Measurements from ENCODE around the gene WDR81.
A peak's percentile ranks its signal among the peaks of the same experiment; 100 is the strongest.
"Not testable (repeated sequence)": the region's sequence is repeated elsewhere in the genome, so short reads cannot be mapped to it uniquely, and the experiment has no call there.

WDR81 gene

DNA sequence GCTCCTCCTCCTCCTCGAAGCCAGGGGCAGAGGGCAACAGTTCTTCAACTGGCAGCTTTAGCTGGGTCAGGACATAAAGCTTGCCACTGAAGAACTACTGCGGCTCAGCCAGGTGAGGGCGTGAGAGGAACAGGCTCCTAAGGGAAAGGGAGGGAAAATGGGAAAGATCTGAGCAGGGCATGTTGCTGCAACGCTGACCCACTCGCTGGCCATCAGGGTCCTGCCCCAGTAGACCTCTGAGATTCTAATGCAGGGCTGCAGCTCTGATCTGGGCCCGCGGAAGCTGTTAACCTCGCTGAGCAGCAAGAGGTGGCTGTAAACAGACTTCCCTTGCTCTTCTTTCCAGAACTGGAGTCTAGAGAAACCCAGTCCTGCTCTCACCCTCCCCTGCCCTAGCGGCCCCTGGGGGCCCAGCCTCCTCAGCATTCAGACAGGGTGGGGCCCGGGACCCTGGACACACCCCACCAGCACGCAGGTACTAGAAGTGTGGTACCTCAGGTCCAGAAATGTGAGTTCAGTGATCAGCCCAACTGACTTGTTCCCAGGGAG is 10.6 kb upstream of the WDR81 start:
- no peak for DNase-seq

- DNase-seq = no peak
Observed at GRCh38 chr17:1714427-1714979, 10.0 kb upstream of the WDR81 start.

- peak; percentile 45 for DNase-seq
Observed at GRCh38 chr17:1714980-1715802, 9.3 kb upstream of the WDR81 start.

- no peak for DNase-seq
Observed at GRCh38 chr17:1715803-1716075, 8.8 kb upstream of the WDR81 start.

DNA sequence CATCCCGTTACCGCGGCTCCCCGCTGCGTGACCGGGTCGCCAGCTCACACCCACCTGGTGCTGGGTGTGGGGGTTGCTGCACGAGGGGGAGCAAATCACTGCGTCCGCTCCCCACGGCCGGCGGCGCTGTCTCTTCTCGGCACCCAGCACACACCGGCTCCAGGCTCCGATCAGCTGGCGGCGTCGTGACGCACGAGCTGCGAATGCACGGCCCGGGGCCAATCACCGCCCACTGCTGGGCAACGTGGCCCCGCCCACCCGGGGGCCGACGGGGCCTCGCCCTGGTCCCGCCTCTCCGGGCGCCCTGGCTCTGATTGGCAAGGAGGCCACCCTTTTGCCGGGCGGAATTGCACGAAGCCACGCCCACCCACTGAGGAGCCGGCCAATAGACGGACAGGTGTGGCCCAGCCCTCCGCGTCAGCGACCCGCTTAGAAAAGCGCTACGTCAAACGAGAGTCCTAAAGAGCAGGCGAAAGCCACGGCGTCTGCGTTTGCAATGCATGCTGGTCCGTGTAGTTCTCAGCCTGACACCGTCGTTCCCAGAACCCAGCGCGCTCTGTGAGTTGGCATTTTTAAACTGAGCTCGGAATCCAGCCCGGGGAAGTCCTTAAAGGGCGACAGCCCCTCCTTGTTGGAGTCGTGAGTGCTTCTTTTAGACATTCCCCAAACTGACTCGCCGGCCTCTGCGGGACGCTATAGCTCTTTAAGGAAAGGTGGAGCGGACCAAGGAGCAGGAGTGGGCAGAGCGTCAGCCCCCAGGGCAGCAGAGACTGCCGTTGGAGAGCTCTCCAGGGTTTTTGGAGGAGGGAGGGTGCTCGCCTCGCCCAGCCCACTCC is 8.2 kb upstream of the WDR81 start:
- DNase-seq = peak; percentile 99

- DNase-seq = peak; percentile 95
Observed at GRCh38 chr17:1716912-1717695, 7.4 kb upstream of the WDR81 start.

DNA sequence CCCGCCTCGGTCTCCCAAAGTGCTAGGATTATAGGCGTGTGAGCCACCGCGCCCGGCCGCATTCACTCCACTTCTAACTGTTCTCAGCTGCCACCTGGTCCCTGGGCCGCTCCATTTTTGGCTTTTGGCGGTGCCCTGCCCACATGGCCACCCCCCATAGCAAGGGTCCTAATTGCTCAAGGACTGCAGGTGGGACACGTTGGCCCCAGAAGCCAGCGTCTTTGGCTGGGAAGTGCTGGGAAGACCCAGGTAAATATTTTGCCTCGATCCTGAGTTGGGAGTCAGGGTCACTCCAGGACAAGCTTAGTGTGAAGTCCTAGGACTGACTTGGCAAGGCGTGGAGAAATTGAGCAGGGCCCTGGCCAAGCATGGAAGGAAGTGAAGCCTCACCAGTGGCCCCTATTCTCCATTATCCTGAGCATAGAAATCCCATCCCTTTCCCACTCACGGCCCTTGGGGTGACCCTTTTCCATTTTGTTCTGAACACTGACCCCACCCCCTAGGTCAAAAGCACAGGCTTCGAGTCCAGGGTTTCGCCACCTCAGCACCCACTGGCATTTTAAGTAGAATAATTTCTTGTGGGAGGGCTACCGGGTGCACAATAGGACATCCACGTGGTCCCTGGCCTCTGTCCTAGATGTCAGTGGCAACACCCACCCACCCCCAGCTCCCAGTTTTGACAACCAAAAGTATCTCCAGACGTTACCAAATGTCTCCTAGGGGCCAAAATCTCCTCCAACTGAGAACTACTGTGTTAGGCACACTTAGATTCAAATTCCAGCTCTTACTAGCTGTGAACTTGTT is 5.9 kb upstream of the WDR81 start:
- no peak for DNase-seq

DNA sequence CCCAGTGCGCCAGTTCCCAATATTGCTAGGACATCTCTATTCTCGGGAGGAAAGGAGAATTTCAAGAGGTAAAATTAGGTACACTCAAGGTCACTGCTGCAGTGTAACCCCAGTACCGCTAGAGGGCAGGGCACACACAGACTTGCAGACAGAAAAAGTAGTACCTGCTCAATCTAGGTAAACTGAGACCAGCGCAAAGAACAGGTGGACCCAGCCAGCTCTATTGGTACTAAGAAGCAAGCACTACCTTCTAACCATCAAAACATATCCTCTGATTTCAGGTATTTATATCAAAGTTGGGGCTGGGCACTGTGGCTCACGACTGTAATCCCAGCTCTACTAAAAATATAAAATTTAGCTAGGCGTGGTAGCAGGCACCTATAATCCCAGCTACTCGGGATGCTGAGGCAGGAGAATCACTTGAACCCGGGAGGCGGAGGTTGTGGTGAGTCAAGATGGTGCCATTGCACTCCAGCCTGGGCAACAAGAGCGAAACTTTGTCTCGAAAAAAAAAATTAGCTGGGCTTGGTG is 3.6 kb upstream of the WDR81 start:
- peak; percentile 57 for DNase-seq

DNA sequence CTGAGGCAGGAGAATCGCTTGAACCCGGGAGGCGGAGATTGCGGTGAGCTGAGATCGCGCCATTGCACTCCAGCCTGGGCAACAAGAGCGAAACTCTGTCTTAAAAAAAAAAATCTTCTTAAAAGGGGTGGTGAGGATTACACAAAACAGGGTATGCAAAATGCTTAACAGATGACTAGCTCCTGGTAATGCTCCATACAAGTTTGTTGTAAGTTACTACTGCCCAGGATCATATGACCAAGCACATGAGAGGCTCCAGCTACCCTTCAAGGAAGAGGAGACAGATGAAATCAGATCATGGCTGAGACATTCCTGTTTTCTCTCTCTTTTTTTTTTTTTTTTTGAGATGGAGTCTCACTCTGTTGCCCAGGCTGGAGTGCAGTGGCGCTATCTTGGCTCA is 2.5 kb upstream of the WDR81 start:
- not testable (repeated sequence) for DNase-seq

GRCh38 chr17:1724869-1725641 is 551 bp downstream of the WDR81 start:
- DNase-seq = peak; percentile 21

DNA sequence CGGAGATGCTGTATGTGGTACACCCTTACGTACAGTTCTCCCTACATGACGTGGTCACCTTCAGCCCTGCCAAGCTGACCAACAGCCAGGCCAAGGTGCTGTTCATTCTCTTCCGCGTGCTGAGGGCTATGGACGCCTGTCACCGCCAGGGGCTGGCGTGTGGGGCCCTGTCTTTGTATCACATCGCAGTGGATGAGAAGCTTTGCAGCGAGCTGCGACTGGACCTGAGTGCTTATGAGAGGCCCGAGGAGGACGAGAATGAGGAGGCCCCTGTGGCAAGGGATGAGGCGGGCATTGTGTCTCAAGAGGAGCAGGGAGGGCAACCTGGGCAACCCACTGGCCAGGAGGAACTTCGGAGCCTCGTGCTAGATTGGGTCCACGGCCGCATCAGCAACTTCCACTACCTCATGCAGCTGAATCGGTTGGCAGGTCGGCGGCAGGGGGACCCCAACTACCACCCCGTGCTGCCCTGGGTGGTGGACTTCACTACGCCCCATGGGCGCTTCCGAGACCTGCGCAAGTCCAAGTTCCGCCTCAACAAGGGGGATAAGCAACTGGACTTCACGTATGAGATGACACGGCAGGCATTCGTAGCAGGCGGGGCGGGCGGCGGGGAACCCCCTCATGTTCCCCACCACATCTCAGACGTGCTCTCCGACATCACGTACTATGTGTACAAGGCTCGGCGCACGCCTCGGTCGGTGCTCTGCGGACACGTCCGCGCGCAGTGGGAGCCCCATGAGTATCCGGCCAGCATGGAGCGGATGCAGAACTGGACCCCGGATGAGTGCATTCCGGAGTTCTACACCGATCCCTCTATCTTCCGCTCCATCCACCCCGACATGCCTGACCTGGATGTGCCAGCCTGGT is 1.4 kb downstream of the WDR81 start:
- DNase-seq = no peak

DNA sequence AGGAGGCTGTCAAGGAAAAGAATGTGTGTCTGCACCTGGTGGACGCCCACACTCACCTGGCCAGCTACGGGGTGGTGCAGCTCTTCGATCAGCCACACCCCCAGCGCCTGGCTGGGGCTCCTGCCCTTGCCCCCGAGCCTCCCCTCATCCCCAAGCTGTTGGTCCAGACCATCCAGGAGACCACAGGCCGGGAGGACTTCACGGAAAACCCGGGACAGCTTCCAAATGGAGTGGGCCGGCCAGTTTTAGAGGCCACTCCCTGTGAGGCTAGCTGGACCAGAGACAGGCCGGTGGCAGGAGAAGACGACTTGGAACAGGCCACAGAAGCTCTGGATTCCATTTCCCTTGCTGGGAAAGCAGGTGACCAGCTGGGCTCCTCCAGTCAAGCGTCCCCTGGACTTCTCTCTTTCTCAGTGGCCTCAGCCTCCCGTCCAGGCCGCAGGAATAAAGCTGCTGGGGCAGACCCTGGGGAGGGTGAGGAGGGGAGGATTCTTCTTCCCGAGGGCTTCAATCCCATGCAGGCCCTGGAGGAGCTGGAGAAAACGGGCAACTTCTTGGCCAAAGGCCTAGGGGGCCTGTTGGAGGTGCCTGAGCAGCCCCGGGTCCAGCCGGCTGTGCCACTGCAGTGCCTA is 2.2 kb downstream of the WDR81 start:
- DNase-seq = no peak

DNA sequence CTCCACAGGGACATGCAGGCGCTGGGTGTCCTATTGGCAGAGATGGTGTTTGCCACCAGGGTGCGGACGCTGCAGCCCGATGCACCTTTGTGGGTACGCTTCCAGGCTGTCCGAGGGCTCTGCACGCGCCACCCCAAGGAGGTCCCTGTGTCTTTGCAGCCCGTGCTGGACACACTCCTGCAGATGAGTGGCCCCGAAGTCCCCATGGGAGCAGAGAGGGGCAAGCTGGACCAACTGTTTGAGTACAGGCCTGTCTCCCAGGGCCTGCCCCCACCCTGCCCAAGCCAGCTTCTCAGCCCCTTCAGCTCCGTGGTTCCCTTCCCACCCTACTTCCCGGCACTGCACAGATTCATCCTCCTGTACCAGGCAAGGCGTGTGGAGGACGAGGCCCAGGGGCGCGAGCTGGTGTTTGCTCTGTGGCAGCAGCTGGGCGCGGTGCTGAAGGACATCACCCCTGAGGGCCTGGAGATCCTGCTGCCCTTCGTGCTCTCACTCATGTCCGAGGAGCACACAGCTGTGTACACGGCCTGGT is 2.8 kb downstream of the WDR81 start:
- no peak for DNase-seq

DNA sequence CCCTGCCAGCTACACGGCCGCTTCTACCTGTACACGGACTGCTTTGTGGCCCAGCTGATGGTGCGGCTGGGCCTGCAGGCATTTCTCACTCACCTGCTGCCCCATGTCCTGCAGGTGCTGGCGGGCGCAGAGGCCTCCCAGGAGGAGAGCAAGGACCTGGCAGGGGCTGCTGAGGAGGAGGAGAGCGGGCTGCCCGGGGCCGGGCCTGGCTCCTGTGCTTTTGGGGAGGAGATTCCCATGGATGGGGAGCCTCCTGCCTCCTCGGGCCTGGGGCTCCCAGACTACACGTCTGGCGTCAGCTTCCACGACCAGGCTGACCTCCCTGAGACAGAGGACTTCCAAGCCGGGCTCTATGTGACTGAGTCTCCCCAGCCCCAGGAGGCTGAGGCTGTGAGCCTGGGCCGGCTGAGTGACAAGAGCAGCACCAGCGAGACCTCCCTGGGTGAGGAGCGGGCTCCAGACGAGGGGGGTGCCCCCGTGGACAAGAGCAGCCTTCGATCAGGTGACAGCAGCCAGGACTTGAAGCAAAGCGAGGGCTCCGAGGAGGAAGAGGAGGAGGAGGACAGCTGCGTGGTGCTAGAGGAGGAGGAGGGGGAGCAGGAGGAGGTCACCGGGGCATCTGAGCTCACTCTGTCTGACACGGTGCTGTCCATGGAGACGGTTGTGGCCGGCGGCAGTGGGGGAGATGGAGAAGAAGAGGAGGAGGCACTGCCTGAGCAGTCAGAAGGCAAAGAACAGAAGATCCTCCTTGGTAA is 3.5 kb downstream of the WDR81 start:
- no peak for DNase-seq

DNA sequence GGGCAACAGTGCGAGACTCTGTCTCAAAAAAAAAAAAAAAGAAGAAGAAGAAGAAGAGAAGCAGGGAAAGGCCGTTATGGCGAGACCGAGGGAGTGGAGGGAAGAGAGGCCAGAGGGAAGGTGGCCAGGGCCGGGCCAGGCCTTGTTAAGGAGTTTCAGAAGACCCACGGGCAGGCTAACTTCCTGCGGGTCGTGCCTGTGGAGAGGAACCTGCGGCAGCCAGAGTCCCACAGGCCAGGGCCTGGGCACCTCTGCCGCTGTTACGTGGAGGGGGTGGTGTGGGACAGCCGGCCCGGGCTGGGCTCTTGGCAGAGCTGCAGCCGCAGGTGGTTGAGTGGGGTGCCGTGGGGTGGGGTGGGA is 5.4 kb downstream of the WDR81 start:
- no peak for DNase-seq

GRCh38 chr17:1730326-1731193 is 6.1 kb downstream of the WDR81 start:
- DNase-seq = no peak

- no peak for DNase-seq
Observed at GRCh38 chr17:1731194-1731506, 6.6 kb downstream of the WDR81 start.

Data from RPMI8226 (cell line).